Adipocyte (in vitro differentiated cells): ENCODE data around the gene RFTN2.
A peak's percentile ranks its signal among the peaks of the same experiment; 100 is the strongest.
"Not testable (repeated sequence)": the region's sequence is repeated elsewhere in the genome, so short reads cannot be mapped to it uniquely, and the experiment has no call there.

ENCODE experiments used
- DNase-seq: peaks from one replicate; pipeline ENCODE4 v3.0.0-alpha.2; 2015; ENCODE audit warnings: low read depth
- H3K27me3 ChIP-seq: replicated peaks from 2 replicates; pipeline ENCODE4 v1.7.0; 2013; ENCODE audit warnings: mild to moderate bottlenecking, low read length, moderate library complexity; ENCODE audit not compliant: control insufficient read depth, insufficient read depth
- H3K36me3 ChIP-seq: 2 replicates; pipeline ENCODE4 v1.7.0; 2013; ENCODE audit warnings: low read length, mild to moderate bottlenecking, moderate library complexity; ENCODE audit not compliant: control insufficient read depth, insufficient read depth, severe bottlenecking
- H3K4me1 ChIP-seq: 2 replicates; pipeline ENCODE4 v1.7.0; 2013; ENCODE audit warnings: mild to moderate bottlenecking, low read length, moderate library complexity; ENCODE audit not compliant: control insufficient read depth, insufficient read depth
- H3K4me3 ChIP-seq: 2 replicates; pipeline ENCODE4 v1.7.0; 2013; ENCODE audit warnings: mild to moderate bottlenecking, low read length, moderate library complexity
- H3K9ac ChIP-seq: 2 replicates; pipeline ENCODE4 v1.7.0; 2013; ENCODE audit warnings: mild to moderate bottlenecking, low read length, moderate library complexity
- H3K9me3 ChIP-seq: 2 replicates; pipeline ENCODE4 v1.7.0; 2013; ENCODE audit warnings: mild to moderate bottlenecking, low read length, moderate library complexity; ENCODE audit not compliant: control insufficient read depth

The RFTN2 gene

GRCh38 chr2:197675246-197675645 lies at the start of gene RFTN2:
TSS of gene RFTN2 (minus strand) at chr2:197675587. CDS start at chr2:197675458, 129 bp downstream.
- Histone ChIP-seq H3K9me3 (no peaks in the 10 kb centered on the region), H3K4me1 (peaks cover 26% of the 10 kb centered on the region), H3K27me3 (no peaks in the 10 kb centered on the region), H3K36me3 (no peaks in the 10 kb centered on the region), H3K9ac (peak within 1 kb of the TSS; percentile 87), H3K4me3 (peak within 1 kb of the TSS; percentile 87)
- peak; percentile 59 for DNase-seq

GRCh38 chr2:197717863-197718262 lies 42.5 kb upstream of the RFTN2 start:
- H3K36me3 ChIP-seq: no peaks in the 10 kb centered on the region
- no peaks in the 10 kb centered on the region for H3K27me3 ChIP-seq
- DNase-seq: no peak
- no peaks in the 10 kb centered on the region for H3K9me3 ChIP-seq
- H3K4me3 ChIP-seq: no peak overlapping the region
- no peaks in the 10 kb centered on the region for H3K4me1 ChIP-seq
- H3K9ac ChIP-seq: no peak overlapping the region

- no peak for DNase-seq
- Histone ChIP-seq H3K36me3 (peaks cover 7% of the 10 kb centered on the region), H3K9ac (no peak overlapping the region), H3K27me3 (no peaks in the 10 kb centered on the region), H3K4me3 (no peak overlapping the region), H3K4me1 (peaks cover 14% of the 10 kb centered on the region), H3K9me3 (no peaks in the 10 kb centered on the region)
These were observed 37.9 kb upstream of the RFTN2 start for GRCh38 chr2:197713271-197713670.

GRCh38 chr2:197711578-197711977 lies 36.2 kb upstream of the RFTN2 start:
- H3K9ac ChIP-seq: no peak overlapping the region
- peaks cover 7% of the 10 kb centered on the region for H3K36me3 ChIP-seq
- DNase-seq: no peak
- H3K9me3 ChIP-seq: no peaks in the 10 kb centered on the region
- no peak overlapping the region for H3K4me3 ChIP-seq
- H3K4me1 ChIP-seq: peaks cover 31% of the 10 kb centered on the region
- no peaks in the 10 kb centered on the region for H3K27me3 ChIP-seq

- Histone ChIP-seq H3K4me3 (no peak overlapping the region), H3K36me3 (peaks cover 7% of the 10 kb centered on the region), H3K9me3 (no peaks in the 10 kb centered on the region), H3K4me1 (peaks cover 38% of the 10 kb centered on the region), H3K27me3 (no peaks in the 10 kb centered on the region), H3K9ac (no peak overlapping the region)
- no peak for DNase-seq
These were observed 35.1 kb upstream of the RFTN2 start for GRCh38 chr2:197710424-197711042.

GRCh38 chr2:197709140-197709539 lies 33.8 kb upstream of the RFTN2 start:
- DNase-seq, H3K27me3 ChIP-seq, H3K36me3 ChIP-seq, H3K9me3 ChIP-seq, H3K9ac ChIP-seq: not testable (repeated sequence)
- H3K4me1 ChIP-seq: peaks cover 38% of the 10 kb centered on the region
- H3K4me3 ChIP-seq: peak overlapping the region; percentile 98

- Histone ChIP-seq H3K9ac (peak overlapping the region; percentile 90), H3K27me3 (no peaks in the 10 kb centered on the region), H3K4me1 (peaks cover 38% of the 10 kb centered on the region), H3K36me3 (peaks cover 7% of the 10 kb centered on the region), H3K4me3 (peak overlapping the region; percentile 98), H3K9me3 (no peaks in the 10 kb centered on the region)
- peak; percentile 71 for DNase-seq
These were observed 32.9 kb upstream of the RFTN2 start for GRCh38 chr2:197708331-197708730.

- Histone ChIP-seq H3K27me3 (no peaks in the 10 kb centered on the region), H3K9ac (peak overlapping the region; percentile 90), H3K36me3 (peaks cover 7% of the 10 kb centered on the region), H3K9me3 (no peaks in the 10 kb centered on the region), H3K4me3 (peak overlapping the region; percentile 98), H3K4me1 (peaks cover 38% of the 10 kb centered on the region)
- peak; percentile 78 for DNase-seq
These were observed 32.2 kb upstream of the RFTN2 start for GRCh38 chr2:197707316-197708213.

GRCh38 chr2:197706839-197707207 lies 31.4 kb upstream of the RFTN2 start:
- Histone ChIP-seq H3K4me3 (peak overlapping the region; percentile 98), H3K9me3 (no peaks in the 10 kb centered on the region), H3K27me3 (no peaks in the 10 kb centered on the region), H3K4me1 (peaks cover 38% of the 10 kb centered on the region), H3K36me3 (peaks cover 3% of the 10 kb centered on the region), H3K9ac (peak overlapping the region; percentile 90)
- peak; percentile 16 for DNase-seq

GRCh38 chr2:197705912-197706838 lies 30.8 kb upstream of the RFTN2 start:
- Histone ChIP-seq H3K4me3 (peak overlapping the region; percentile 98), H3K27me3 (no peaks in the 10 kb centered on the region), H3K9ac (peak overlapping the region; percentile 90), H3K36me3 (peaks cover under 1% of the 10 kb centered on the region), H3K4me1 (peaks cover 32% of the 10 kb centered on the region), H3K9me3 (no peaks in the 10 kb centered on the region)
- peak; percentile 52 for DNase-seq
